Fibroblast of lung (primary cell): ENCODE results near the gene ITPKC.

Experiments
- EZH2 ChIP-seq: IDR thresholded peaks from 2 replicates; pipeline ENCODE4 v1.5.1; 2012; ENCODE audit warnings: low read length, control low read depth, mild to moderate bottlenecking; ENCODE audit errors: missing control alignments
- TF ChIP-seq, protein P1 (sequence below), 2 donors: IDR thresholded peaks in 1 of 2; conservative IDR thresholded peaks in 1 of 2; 1 replicate in 1 of 2; 2 replicates in 1 of 2; pipeline ENCODE4 v1.5.1; 2011 to 2012; ENCODE audit warnings: low read length in 2 of 2, control low read depth in 1 of 2, inconsistent platforms in 1 of 2, low read depth in 1 of 2, mild to moderate bottlenecking in 1 of 2

DNA sequence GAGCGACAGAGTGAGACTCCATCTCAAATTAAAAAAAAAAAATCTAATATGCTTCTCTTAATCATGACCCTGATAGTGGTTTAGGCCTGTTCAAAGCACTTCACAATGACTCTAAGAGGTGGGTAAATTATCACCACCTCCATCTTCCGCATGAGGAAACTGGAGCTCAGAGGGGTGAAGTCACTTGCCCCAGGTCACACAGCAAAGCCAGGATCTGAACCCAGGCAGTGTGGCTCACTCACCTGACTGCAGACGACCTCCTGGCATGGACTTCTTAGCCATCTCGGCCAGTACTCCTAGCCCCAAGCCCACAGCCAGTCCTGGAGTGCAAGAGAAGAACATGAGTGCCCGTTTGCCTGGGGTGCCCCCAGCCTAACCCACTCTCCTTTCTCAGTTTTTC lies 7.1 kb upstream of the ITPKC start:
- TF ChIP-seq, protein P1, sequence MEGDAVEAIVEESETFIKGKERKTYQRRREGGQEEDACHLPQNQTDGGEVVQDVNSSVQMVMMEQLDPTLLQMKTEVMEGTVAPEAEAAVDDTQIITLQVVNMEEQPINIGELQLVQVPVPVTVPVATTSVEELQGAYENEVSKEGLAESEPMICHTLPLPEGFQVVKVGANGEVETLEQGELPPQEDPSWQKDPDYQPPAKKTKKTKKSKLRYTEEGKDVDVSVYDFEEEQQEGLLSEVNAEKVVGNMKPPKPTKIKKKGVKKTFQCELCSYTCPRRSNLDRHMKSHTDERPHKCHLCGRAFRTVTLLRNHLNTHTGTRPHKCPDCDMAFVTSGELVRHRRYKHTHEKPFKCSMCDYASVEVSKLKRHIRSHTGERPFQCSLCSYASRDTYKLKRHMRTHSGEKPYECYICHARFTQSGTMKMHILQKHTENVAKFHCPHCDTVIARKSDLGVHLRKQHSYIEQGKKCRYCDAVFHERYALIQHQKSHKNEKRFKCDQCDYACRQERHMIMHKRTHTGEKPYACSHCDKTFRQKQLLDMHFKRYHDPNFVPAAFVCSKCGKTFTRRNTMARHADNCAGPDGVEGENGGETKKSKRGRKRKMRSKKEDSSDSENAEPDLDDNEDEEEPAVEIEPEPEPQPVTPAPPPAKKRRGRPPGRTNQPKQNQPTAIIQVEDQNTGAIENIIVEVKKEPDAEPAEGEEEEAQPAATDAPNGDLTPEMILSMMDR (conservative IDR thresholded peaks at IDR 0.05 in 1 of 2, IDR thresholded peaks at IDR 0.05 in 1 of 2; ENCODE audit: low read depth in 1 of 2, low read length in 2 of 2), result no peak
- no peak for TF ChIP-seq EZH2
